Breast epithelium (tissue), 3 donors: ENCODE data around the gene RGP1.

Source experiments
- POLR2A ChIP-seq: fragments of 450-650 bp; IDR thresholded peaks from one replicate; pipeline ENCODE4 v1.6.1; 2016; ENCODE audit warnings: antibody characterized with exemption, mild to moderate bottlenecking, moderate library complexity
- TF ChIP-seq, protein P1 (sequence below), 3 donors: fragments of 450-650 bp; IDR thresholded peaks; one replicate each; pipeline ENCODE4 v1.5.1; 2016 to 2017; ENCODE audit warnings: antibody characterized with exemption in 3 of 3, mild to moderate bottlenecking in 3 of 3, moderate library complexity in 3 of 3

DNA sequence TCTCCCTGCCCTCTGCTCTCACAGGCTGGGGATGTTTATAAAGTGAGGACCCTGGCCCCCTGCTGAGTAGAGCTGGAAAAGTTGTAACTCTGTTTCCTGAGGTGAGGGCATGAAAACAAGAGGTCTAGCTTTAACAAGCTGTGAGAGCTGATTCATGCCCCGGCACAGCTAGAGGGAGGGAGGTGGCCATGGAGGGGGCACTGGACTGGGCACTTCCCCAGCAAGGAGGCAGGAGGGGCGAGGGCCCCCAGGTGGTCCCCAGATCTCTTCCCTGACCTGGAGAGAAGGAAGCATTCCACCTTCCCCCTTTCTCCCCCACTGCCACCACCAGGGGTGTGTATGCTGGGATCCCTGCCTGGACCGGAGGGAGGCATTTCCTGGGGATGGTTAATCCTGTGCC lies 5.2 kb downstream of the RGP1 start, which contains the start of gene MSMP:
- TF ChIP-seq, protein P1, sequence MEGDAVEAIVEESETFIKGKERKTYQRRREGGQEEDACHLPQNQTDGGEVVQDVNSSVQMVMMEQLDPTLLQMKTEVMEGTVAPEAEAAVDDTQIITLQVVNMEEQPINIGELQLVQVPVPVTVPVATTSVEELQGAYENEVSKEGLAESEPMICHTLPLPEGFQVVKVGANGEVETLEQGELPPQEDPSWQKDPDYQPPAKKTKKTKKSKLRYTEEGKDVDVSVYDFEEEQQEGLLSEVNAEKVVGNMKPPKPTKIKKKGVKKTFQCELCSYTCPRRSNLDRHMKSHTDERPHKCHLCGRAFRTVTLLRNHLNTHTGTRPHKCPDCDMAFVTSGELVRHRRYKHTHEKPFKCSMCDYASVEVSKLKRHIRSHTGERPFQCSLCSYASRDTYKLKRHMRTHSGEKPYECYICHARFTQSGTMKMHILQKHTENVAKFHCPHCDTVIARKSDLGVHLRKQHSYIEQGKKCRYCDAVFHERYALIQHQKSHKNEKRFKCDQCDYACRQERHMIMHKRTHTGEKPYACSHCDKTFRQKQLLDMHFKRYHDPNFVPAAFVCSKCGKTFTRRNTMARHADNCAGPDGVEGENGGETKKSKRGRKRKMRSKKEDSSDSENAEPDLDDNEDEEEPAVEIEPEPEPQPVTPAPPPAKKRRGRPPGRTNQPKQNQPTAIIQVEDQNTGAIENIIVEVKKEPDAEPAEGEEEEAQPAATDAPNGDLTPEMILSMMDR (IDR thresholded peaks at IDR 0.05): no peak
- TF ChIP-seq POLR2A: no peak
